Stimulated activated CD4-positive, alpha-beta T cell treated with anti-CD3 and anti-CD28 coated beads, Interleukin-15, amount 100 ng/mL, for 48 hours (primary cell): ENCODE data around the gene MAST2.
"Not testable (repeated sequence)": the region's sequence is repeated elsewhere in the genome, so short reads cannot be mapped to it uniquely, and the experiment has no call there.

Experiments
- DNase-seq, 2 donors: peaks; one replicate each; pipeline ENCODE4 v3.0.0-alpha.2; 2020; ENCODE audit warnings: low read depth in 2 of 2

The MAST2 gene

DNA sequence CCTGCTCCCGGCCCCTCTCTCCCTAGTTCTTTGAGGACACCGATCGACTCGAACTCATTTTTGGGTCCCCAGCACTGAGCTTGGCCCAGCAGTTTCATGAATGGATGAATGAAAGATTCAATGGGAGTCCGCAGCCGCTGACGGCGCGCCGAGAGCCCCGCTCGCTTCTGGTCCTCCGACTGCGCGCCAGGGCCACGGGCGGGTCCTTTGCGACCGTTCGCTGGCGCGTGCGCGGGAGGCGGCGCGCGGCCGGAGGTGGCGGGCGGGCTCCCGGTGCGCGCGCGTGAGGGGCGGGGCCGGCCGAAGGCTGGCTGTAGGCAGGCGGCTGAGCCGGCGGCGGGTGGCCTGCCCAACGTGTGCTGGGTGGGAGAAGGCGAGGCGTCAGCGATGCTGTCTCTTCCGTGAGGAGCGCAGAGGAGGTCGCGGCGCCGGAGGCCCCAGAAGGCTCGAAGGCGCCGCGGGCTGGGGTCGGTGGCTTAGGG is at the start of gene MAST2:
Gene MAST2, plus strand, starts transcription at position 314 of the 482 bp plus-strand sequence. CDS start 284 bp downstream, outside the sequence.
- DNase-seq = peak; percentile 67 to 82

- DNase-seq = no peak
Measured at GRCh38 chr1:45755697-45756096, 47.7 kb upstream of the MAST2 start.

DNA sequence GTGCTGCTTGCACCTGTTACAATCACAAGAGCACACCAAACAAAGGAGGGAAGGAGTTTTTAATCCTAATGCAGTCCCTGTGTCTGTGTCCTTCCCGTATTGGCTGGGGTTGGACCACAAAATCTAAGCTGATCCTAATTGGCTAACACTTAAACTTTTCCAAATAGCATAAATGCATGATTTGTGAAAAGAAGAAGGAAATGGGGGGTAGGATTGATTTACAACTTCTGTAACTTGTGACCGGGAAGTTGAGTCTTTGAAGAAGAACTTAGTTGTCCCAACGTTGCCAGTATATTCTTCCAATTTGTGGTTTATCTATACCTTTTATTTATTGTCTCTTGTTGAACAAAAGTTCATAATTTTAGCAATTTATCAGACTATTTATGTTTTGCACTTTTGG is 41.1 kb upstream of the MAST2 start:
- no peak for DNase-seq

DNA sequence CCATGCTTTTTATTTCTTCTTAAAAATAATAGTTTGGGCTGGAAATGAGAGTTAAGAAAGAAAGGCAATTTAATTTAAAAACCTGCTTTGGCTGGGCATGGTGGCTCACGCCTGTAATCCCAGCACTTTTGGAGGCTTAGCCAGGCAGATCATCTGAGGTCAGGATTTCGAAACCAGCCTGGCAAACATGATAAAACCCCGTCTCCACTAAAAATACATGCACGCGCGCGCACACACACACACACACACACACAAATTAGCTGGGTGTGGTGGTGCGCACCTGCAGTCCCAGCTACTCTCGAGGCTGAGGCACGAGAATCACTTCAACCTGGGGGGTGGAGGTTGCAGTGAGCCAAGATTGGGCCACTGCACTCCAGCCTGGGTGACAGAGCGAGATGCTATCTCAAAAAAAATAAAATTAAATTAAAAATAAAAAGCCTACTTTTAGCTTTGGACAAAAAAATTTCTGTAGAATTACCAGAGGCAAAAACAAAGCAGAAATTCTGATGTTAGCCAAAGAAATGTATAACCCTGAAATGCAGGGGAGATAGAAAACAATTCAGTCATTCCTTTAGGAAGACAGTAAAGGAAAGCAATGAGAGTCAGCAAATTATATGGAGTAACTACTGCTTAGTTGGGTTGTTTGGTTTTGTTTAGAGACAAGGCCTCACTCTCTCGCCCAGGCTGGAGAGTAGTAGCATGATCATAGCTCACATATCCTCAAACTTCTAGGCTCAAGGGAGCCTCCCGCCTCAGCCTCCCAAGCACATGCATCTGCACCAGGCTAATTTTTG is 37.2 kb upstream of the MAST2 start:
- no peak for DNase-seq

GRCh38 chr1:45767035-45767434 is 36.4 kb upstream of the MAST2 start:
- no peak for DNase-seq

DNA sequence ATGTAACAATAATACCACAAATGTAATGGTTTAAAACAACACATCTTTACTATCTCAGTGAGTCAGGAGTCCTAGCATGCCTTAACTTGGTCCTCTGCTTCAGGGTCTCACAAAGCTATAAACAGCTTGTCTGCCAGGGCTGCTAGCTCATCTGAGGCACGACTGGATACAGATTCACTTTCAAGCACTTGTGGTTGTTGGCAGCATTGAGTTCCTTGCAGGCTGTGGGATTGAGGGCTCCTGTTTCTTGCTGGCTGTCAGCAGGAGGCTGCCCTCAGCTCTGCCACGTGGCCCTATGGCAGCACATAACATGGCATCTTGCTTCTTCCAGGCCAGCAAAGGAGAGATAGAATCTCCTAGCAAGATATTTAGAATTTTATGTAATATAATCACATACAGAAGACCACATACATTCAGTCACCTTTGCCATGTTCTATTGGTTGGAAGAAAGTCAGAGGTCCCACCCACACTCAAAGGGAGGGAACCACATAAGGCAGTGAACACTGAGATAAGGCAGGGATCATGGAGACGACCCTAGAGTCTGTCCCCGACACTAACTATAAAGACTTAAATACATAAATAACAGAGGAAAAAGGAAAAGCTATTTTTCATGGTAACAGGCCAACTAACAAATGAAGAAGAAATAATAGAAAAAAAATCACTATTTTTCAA is 34.0 kb upstream of the MAST2 start:
- no peak for DNase-seq

DNA sequence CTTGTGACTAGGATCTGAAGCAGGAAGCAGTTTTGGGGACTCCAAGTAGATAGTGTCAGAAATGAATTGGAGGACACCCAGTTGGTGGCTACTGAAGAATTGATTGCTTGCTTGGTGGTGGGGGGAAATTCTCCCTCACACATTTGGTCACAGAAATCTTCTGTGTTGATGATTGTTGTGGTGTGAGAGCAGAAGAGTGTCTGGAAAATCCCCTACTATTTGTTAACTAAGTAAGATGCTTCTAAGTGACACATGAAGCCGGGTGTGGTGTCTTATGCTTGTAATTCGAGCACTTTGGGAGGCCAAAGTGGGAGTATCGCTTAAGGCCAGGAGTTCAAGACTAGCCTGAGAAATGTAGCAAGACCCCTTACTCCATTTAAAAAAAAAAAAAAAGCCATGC is 30.4 kb upstream of the MAST2 start:
- DNase-seq = no peak

- no peak for DNase-seq
Measured at GRCh38 chr1:45775794-45776193, 27.6 kb upstream of the MAST2 start.

- DNase-seq = peak in 1 of 2 donors; percentile 18
Measured at GRCh38 chr1:45785583-45785982, 17.8 kb upstream of the MAST2 start.

GRCh38 chr1:45787905-45788304 is 15.5 kb upstream of the MAST2 start:
- DNase-seq = no peak

GRCh38 chr1:45789601-45790000 is 13.8 kb upstream of the MAST2 start:
- no peak for DNase-seq

DNA sequence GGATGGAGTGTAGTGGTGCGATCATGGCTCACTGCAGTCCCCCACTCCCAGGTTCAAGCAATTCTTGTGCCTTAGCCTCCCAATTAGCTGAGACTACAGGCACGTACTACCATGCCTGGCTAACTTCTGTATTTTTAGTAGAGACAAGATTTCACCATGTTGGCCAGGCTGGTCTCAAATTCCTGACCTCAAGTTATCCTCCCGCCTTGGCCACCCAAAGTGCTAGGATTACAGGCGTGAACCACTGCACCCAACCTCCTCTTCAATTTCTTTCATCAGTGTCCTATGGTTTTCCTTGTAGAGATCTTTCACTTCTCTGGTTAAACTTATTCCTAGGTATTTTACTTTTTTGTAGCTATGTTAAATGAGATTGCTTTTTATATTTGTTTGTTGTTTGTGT is 10.7 kb upstream of the MAST2 start:
- no peak for DNase-seq

- no peak for DNase-seq
Measured at GRCh38 chr1:45793942-45794604, 9.3 kb upstream of the MAST2 start.

GRCh38 chr1:45796381-45796780 is 7.0 kb upstream of the MAST2 start:
- DNase-seq = no peak

GRCh38 chr1:45796946-45797345 is 6.5 kb upstream of the MAST2 start:
- DNase-seq = no peak

DNA sequence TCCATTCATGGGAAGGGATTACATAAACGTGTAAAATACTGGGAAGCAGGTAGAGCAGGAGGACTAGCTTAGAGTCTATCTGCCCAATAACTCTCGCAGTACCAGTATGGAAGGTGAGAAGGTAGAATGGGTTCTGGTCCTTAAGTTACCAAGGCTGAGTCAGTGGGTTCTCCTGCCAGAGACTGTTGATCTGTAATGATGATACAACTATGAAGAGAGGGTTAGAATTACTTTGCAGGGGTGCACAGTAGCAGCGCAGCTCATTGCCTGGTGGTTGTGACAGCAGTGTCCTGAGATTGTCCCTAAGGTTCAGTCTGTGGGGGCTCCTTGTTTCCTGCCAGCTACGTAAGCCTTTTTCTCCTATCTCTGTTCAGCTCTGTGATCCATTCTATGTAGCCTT is 2.5 kb upstream of the MAST2 start:
- DNase-seq = no peak

DNA sequence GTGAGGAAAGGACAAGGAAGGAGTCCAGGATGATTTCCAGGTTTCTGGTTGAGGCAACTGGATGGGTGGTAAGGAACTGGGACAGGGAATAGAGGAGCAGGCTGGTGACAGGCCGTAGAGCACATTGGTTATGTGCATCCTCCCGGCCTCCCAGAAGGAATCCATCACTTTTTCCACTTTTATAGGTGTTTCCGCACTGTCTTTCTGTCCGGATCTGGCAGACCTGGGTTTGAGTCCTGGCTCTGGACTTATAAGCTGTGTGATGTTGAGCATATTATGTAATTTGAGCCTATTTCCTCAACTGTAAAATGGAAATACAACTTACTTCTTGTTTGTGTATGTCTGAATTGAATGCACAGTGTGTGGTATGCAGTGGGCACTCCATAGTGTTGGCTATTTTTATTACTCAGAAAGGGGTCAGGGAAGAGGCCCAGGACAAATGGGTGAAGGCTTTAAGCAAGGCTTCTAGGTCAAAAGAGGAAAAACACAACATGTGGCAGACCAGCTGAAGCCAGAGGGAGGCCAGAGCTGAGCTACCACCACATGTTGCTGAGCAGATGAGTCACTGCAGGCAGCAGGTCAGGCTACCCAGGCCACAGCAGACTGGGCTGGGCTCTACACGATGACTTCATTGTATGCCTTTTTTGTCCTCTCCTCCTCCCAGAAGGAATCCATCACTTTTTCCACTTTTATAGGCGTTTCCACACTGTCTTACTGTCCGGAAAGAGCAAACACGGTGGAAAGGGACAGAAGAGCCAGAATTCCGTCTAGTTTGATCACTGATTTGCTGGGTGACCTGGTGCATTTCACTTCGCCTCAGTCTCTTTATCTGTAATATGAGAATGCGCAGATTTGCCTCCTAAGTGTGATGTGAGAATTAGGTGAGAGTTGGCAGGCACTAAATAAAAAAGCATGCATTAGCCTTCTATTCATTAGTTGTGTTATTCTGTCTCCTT is 791 bp upstream of the MAST2 start:
- no peak for DNase-seq

GRCh38 chr1:45803781-45804668 is 613 bp downstream of the MAST2 start:
- not testable (repeated sequence) for DNase-seq

GRCh38 chr1:45804669-45804969 is 1.2 kb downstream of the MAST2 start:
- no peak for DNase-seq

- DNase-seq = no peak
Measured at GRCh38 chr1:45806129-45806528, 2.7 kb downstream of the MAST2 start.

DNA sequence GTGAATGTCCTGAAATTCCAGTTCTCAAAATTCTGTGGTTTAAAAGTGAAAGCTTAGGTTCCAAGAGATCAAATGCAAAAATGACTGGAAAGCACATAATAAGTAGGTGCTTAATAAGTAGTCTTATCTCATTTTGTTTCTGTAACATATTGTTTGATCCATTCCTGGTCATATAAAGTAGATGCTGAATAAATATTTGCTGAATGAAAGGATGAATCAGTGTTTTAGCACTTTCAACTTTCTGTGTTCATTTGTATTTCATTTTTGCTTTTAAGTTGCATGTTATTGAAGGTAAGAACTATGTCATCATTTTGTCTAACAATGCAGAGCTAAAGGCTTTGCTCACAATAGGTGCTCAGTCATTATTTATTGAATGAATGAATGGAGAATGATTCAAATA is 6.3 kb downstream of the MAST2 start:
- DNase-seq = no peak
